ENCODE measurements around the gene NFYC.

Gene NFYC

GRCh38 chr1:40798366-40799281, 107.1 kb downstream of the NFYC start:
- no peak for DNase-seq

GRCh38 chr1:40799351-40799867, 107.9 kb downstream of the NFYC start:
- no peak for DNase-seq

DNA sequence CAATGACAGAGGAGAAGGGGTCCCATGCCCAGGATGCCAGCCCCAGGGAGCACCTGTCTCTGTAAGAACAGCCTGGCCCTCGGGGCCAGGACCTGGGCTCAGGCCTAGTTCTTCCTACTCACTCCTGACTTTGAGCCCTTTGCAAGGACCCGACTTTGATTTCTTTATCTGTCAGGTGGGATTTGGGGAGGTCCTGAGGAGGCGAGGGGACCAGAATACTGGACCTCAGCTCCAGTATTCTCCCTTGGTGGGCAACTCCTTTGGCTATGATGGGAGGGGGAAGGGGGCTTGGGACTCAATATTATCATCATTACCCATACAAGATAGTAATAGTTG, 110.2 kb downstream of the NFYC start:
- no peak for DNase-seq

- no peak for DNase-seq
Observed at GRCh38 chr1:40802078-40802741, 110.7 kb downstream of the NFYC start.

DNA sequence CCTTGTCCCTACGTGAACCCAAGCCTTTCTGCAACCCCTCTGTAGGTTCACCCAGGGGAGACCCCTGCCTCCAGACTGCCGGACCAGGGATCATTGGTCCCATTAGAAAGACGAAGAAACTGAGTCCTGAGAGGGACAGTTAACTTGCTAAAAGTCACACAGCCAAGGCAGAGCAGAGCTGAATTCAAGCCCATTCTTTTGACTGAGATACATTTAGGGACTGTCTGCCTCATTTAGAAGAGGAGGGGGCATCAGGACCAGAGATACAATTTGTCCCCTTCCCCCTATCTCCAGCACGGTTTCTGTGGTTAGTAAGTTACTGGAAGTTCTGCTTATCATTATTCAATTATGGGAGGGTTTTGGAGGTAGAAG, 111.2 kb downstream of the NFYC start:
- no peak for DNase-seq

DNA sequence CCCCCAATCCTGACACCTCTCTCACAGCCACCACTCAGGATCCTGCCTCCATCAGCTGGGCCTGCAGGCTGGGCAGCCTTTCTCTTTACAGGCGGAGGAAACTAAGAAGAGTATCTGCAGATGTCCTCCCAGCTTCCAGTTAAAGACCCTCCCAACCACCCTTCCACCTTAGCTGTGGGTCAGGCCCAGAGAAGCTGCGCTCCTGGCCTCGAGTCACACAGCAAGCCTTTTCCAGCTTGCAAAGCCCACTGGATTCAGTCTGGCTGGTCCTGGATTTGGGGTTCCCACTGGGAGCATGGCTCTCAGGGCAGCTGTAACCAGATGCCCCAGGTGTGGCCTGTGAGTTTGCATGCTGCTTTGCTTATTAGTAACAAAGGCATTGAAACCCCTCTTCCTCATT, 111.9 kb downstream of the NFYC start:
- DNase-seq: no peak

- no peak for DNase-seq
Observed at GRCh38 chr1:40803902-40804301, 112.4 kb downstream of the NFYC start.

GRCh38 chr1:40806240-40806639, 114.7 kb downstream of the NFYC start:
- no peak for DNase-seq

DNA sequence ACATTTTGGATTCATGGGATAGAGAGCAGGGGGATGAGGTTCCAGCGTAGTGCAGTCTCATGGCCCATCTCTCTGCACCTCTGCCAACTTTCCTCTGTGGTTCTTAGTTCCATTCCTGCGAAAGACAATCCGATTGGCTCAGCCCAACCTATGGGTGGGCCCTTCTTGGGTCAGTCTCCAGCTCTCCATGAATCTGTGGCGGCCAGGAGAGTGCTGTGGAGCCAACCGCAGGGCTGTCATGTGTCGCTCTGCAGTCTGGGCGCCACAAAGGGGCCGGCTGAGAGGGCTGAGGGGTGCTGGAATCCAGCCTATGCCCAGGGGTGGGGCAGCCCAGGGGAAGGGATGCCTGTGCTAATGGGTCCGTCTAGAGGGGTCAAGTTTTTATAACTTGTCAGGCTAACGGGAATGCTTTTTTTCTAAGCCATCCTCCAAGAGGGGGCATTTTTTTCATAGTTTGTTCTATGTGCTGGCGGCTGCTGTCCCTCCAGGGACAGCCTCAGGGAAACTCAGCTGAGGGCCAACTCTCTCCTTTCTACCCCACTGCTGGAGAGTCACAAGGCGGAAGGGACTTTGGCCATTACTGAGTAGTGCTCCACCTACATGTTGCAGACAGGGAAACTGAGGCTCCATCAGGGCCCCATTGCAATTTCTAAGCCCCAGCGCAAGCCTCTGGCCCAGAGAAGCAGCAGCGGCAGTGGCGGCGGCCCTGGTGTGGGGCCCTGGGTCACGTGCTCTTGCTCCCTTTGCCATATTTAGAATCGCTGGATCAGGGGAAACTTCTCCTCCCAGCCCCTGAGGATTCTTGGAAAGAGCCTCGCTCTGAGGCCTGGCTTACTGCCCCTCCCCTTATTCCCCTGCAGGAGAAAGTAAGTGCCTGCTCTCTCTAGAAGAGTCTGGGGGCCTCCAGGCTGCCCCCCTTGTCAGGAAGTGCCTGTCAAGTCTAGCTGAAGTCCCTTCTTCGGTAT, 115.5 kb downstream of the NFYC start:
- DNase-seq: no peak

DNA sequence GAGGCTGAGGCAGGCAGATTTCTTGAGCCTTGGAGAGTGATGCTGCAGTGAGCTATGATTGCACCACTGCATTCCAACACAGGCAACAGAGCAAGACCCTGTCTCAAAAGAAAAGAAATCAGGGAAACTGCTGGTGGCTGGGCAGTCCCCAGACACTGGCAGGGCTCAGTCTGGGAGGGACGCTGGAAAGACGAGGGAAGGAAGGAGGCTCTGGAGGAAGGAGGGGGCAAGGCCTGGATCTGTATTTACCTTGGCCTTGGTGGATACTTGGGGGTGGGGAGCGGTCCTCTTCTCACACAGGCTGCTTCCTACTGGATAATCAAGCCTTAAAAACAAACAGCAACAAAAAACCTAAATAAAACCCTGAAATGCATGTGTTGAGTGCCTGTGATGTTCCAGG, 116.5 kb downstream of the NFYC start:
- no peak for DNase-seq

GRCh38 chr1:40808444-40808843, 116.9 kb downstream of the NFYC start:
- DNase-seq: no peak

DNA sequence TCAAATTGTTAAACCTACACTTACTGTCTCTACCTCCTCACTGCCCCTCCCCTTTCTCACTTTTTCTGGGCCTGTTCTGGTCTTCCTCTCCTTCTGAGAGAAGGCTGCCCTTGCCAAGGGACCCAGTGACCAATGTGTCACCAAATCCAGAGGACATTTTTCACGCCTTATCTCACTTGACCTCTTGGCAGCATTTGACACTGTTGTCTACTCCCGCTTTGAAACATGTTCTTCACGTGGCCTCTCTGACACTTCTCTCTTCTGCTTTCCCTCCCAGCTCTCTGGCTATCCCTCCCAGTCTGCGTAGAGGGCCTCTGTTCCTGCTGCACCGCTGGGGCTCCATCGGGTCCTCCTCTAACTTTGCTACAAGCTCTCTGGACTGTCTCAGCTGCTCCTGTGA, 117.4 kb downstream of the NFYC start:
- DNase-seq: no peak

GRCh38 chr1:40810927-40811326, 119.4 kb downstream of the NFYC start:
- no peak for DNase-seq

DNA sequence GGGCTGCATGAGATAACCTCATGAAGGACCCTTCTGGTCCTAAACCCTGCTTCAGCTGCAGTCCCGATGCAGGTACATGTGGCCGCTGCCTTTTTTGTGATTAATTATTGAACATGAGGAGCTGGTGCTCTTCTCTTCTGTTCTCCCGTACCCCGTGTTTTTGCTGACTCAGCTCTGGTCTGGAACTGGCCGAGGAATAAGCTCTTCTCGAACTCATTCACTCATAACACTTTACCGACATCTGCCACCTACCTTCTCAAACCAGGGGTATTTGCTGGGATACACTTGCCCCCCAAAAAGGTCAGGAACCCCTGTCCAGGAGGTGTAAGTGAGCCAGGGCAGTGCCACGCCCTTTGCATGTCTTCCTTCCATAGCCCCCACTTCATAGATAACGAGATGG, 123.9 kb downstream of the NFYC start:
- DNase-seq: no peak

- DNase-seq: no peak
Observed at GRCh38 chr1:40817791-40818263, 126.3 kb downstream of the NFYC start.

DNA sequence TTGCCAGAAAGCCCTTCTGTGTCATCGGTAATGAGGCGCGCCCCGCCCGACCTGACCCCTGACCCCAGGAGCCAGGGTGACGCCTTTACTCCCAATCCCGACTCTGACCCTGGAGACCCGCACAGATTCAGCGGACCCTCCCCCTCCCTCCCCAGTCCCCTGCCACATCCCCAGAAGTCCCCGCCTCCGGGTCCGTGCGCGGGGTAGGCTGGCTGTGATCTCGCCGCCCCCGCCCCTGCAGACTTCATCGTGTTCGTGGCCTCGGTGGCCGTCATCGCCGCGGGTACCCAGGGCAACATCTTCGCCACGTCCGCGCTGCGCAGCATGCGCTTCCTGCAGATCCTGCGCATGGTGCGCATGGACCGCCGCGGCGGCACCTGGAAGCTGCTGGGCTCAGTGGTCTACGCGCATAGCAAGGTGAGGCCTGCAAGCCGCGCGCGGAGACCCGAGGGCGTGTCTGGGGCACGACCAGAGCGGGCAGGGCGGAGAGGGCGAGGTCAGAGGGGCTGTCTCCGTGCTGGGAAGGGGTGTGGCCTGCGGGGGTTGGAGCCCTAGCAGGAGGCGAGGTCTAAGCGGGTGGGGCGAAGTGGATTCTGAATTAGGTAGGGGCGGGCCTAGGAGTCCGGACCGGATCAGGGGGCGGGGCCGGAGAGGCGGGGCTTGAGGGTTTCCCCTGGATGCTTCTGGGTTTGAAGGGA, 126.9 kb downstream of the NFYC start:
- DNase-seq: no peak

DNA sequence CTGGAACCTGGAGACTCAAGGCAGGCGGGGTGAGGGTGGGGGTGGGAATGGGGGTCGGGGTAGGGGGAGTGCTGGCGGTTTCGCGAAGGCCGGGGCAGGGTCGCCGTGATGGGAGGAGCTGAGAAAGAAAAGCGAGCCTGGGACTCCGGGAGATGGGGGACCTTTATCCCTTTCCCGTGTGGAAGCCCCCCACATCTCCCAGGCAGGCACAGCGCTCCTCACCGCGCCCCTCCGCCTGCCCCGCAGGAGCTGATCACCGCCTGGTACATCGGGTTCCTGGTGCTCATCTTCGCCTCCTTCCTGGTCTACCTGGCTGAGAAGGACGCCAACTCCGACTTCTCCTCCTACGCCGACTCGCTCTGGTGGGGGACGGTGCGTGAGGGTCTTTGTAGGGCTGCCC, 127.6 kb downstream of the NFYC start:
- no peak for DNase-seq

- no peak for DNase-seq
Observed at GRCh38 chr1:40820251-40820797, 128.8 kb downstream of the NFYC start.
